GM23338 (cell line): ENCODE results near the gene TM6SF1. TPM values are rescaled to one million over a fixed set of nuclear protein-coding genes. Genes with fewer than 3 reads are reported as not detected.

Experiments
- ATAC-seq: fragments of 200-7000 bp; cut with Tn5 transposase; 3 replicates; pipeline ENCODE4 v1.9.1; 2020
- DNase-seq: peaks from one replicate; pipeline ENCODE4 v3.0.0-alpha.2; 2015; ENCODE audit warnings: low spot score
- H2AFZ ChIP-seq: fragments of 200-600 bp; sonication (generic); 2 replicates; pipeline ENCODE4 v1.8.0; 2016; ENCODE audit warnings: antibody characterized with exemption, mild to moderate bottlenecking, moderate library complexity
- H3F3A ChIP-seq: fragments of 200-600 bp; sonication (generic); replicated peaks from 2 replicates; pipeline ENCODE4 v1.8.0; 2017; ENCODE audit warnings: antibody characterized with exemption, mixed run types, low read depth
- H3K27ac ChIP-seq: fragments of 200-600 bp; sonication (generic); 2 replicates; pipeline ENCODE4 v1.6.1; 2016; ENCODE audit warnings: low read depth
- H3K27me3 ChIP-seq: fragments of 200-600 bp; sonication (generic); 2 replicates; pipeline ENCODE4 v1.8.0; 2016; ENCODE audit warnings: mild to moderate bottlenecking, mixed run types, moderate library complexity; ENCODE audit not compliant: insufficient read depth
- H3K36me3 ChIP-seq: fragments of 200-600 bp; sonication (generic); 2 replicates; pipeline ENCODE4 v1.8.0; 2016; ENCODE audit warnings: mild to moderate bottlenecking; ENCODE audit not compliant: insufficient read depth
- H3K4me1 ChIP-seq: fragments of 200-600 bp; sonication (generic); 2 replicates; pipeline ENCODE4 v1.8.0; 2016; ENCODE audit warnings: mild to moderate bottlenecking, moderate library complexity; ENCODE audit not compliant: insufficient read depth
- H3K4me2 ChIP-seq: fragments of 200-600 bp; sonication (generic); 2 replicates; pipeline ENCODE4 v1.7.1; 2017; ENCODE audit warnings: mixed run types
- H3K4me3 ChIP-seq: fragments of 200-600 bp; sonication (generic); 2 replicates; pipeline ENCODE4 v1.6.1; 2016; ENCODE audit warnings: mixed run types
- H3K79me2 ChIP-seq: fragments of 200-600 bp; sonication (generic); replicated peaks from 2 replicates; pipeline ENCODE4 v1.8.0; 2017; ENCODE audit warnings: mild to moderate bottlenecking; ENCODE audit not compliant: insufficient read depth
- H3K9me2 ChIP-seq: fragments of 200-600 bp; sonication (generic); 2 replicates; pipeline ENCODE4 v1.8.0; 2017; ENCODE audit not compliant: insufficient read depth
- H4K20me1 ChIP-seq: fragments of 200-600 bp; sonication (generic); replicated peaks from 2 replicates; pipeline ENCODE4 v1.8.0; 2017; ENCODE audit warnings: mild to moderate bottlenecking; ENCODE audit not compliant: insufficient read depth
- H3K27ac Mint-ChIP-seq: 2 replicates; pipeline ENCODE4 v1.8.0; 2020; ENCODE audit warnings: inconsistent platforms, mild to moderate bottlenecking, moderate library complexity, mixed read lengths
- H3K27me3 Mint-ChIP-seq: 3 replicates; pipeline ENCODE4 v1.8.0; 2022; ENCODE audit warnings: low read depth, mild to moderate bottlenecking, moderate library complexity, mixed read lengths, inconsistent platforms; ENCODE audit not compliant: insufficient read depth, poor library complexity
- H3K36me3 Mint-ChIP-seq: 3 replicates; pipeline ENCODE4 v1.8.0; 2021; ENCODE audit warnings: low read depth, mild to moderate bottlenecking, inconsistent platforms, moderate library complexity, mixed read lengths
- H3K4me1 Mint-ChIP-seq: 3 replicates; pipeline ENCODE4 v1.8.0; 2020; ENCODE audit warnings: mild to moderate bottlenecking, inconsistent platforms, mixed read lengths
- H3K4me3 Mint-ChIP-seq: 3 replicates; pipeline ENCODE4 v1.8.0; 2021; ENCODE audit warnings: moderate library complexity, mild to moderate bottlenecking, inconsistent platforms, mixed read lengths
- H3K9me3 Mint-ChIP-seq: 3 replicates; pipeline ENCODE4 v1.8.0; 2020; ENCODE audit warnings: moderate library complexity, mild to moderate bottlenecking, inconsistent platforms, mixed read lengths
- CREB1 ChIP-seq: fragments of 250-450 bp; sonication (Bioruptor Pico); IDR thresholded peaks from 2 replicates; pipeline ENCODE4 v1.5.0; 2020; ENCODE audit warnings: low read depth, mild to moderate bottlenecking, moderate library complexity
- CTCF ChIP-seq, 2 experiments: fragments of 200-600 bp in 1 of 2; sonication (generic) in 1 of 2; conservative IDR thresholded peaks; 2 replicates each; pipeline versions ENCODE4 v1.5.1 to v1.6.1; 2016 to 2017; ENCODE audit warnings: antibody characterized with exemption in 2 of 2, low read depth in 2 of 2, mild to moderate bottlenecking in 2 of 2, moderate library complexity in 1 of 2
- ETS1 ChIP-seq: IDR thresholded peaks from 2 replicates; pipeline ENCODE4 v1.6.1; 2016; ENCODE audit warnings: antibody characterized with exemption
- EZH2 ChIP-seq: fragments of 200-600 bp; sonication (generic); IDR thresholded peaks from one replicate; pipeline ENCODE4 v1.8.0; 2017; ENCODE audit warnings: antibody characterized with exemption, mild to moderate bottlenecking, low read depth; ENCODE audit not compliant: unreplicated experiment
- EZH2phosphoT487 ChIP-seq: fragments of 200-600 bp; sonication (generic); IDR thresholded peaks from one replicate; pipeline ENCODE4 v1.8.1; 2018; ENCODE audit warnings: antibody characterized with exemption; ENCODE audit not compliant: unreplicated experiment
- JUNB ChIP-seq: IDR thresholded peaks from one replicate; pipeline ENCODE4 v1.6.1; 2016; ENCODE audit warnings: antibody characterized with exemption; ENCODE audit not compliant: unreplicated experiment
- NANOG ChIP-seq: IDR thresholded peaks from 2 replicates; pipeline ENCODE4 v1.6.1; 2016; ENCODE audit warnings: antibody characterized with exemption, borderline replicate concordance
- POLR2AphosphoS5 ChIP-seq: IDR thresholded peaks from 2 replicates; pipeline ENCODE4 v1.6.1; 2016; ENCODE audit warnings: antibody characterized with exemption, low read depth
- REST ChIP-seq: IDR thresholded peaks from one replicate; pipeline ENCODE4 v1.6.1; 2018; ENCODE audit warnings: antibody characterized with exemption; ENCODE audit not compliant: unreplicated experiment
- STAT1 ChIP-seq: IDR thresholded peaks from one replicate; pipeline ENCODE4 v1.6.1; 2016; ENCODE audit warnings: antibody characterized with exemption; ENCODE audit not compliant: unreplicated experiment
- ZNF114 ChIP-seq: fragments of 250-450 bp; sonication (Bioruptor Pico); IDR thresholded peaks from 2 replicates; pipeline ENCODE4 v1.5.0; 2020; ENCODE audit warnings: mild to moderate bottlenecking, moderate library complexity
- ZNF331 ChIP-seq: fragments of 250-450 bp; sonication (Bioruptor Pico); IDR thresholded peaks from 2 replicates; pipeline ENCODE4 v1.5.0; 2020; ENCODE audit warnings: low read depth, mild to moderate bottlenecking, moderate library complexity
- ZNF462 ChIP-seq: fragments of 250-450 bp; sonication (Bioruptor Pico); IDR thresholded peaks from 2 replicates; pipeline ENCODE4 v1.5.0; 2020; ENCODE audit warnings: mild to moderate bottlenecking, moderate library complexity
- polyA plus RNA-seq: library from polyadenylated mRNA; unstranded; fragments of >200 nt; fragmentation: Nextera tagmentation; extraction: Ambion mirVana; gene quantifications from 2 replicates; pipeline ENCODE4 v1.2.1, GENCODE V29; 2016
- total RNA-seq: library from RNA; depleted of rRNA; stranded (reverse); fragments of >200 nt; shearing (Covaris generic); gene quantifications from 2 replicates; pipeline ENCODE4 v1.2.3, GENCODE V29; 2014

Gene TM6SF1
- total and polyA plus RNA-seq, 2 experiments from 2014 or later: 0.80 to 1.5 TPM

GRCh38 chr15:83099290-83099689 is 8.2 kb upstream of the TM6SF1 start:
- Histone ChIP-seq H3K4me2 (no peak overlapping the region), H3K27ac (no peak overlapping the region), H3K79me2 (no peaks in the 10 kb centered on the region), H3K9me2 (no peaks in the 10 kb centered on the region), H3K36me3 (no peaks in the 10 kb centered on the region), H3K4me1 (no peaks in the 10 kb centered on the region), H2AFZ (no peak overlapping the region), H3F3A (no peaks in the 10 kb centered on the region), H4K20me1 (no peaks in the 10 kb centered on the region), H3K27me3 (no peaks in the 10 kb centered on the region), H3K4me3 (no peak overlapping the region)
- ATAC-seq (no peak), DNase-seq (no peak)
- Mint-ChIP-seq H3K27ac (no peak overlapping the region), H3K4me3 (no peak overlapping the region), H3K9me3 (no peaks in the 10 kb centered on the region), H3K36me3 (no peaks in the 10 kb centered on the region), H3K4me1 (peaks cover 4% of the 10 kb centered on the region; the same call in 2 of the 3 replicates), H3K27me3 (peaks cover 8% of the 10 kb centered on the region)
- no peak for TF ChIP-seq ETS1
- TF ChIP-seq JUNB: no peak
- no peak for TF ChIP-seq ZNF114 (CRISPR knock-in tag)
- TF ChIP-seq POLR2AphosphoS5: no peak
- TF ChIP-seq CTCF (conservative IDR thresholded peaks at IDR 0.05; ENCODE audit: low read depth in 2 of 2): no peak
- no peak for TF ChIP-seq ZNF462
- no peak for TF ChIP-seq NANOG
- TF ChIP-seq EZH2phosphoT487: no peak
- no peak for TF ChIP-seq EZH2
- no peak for TF ChIP-seq CREB1 (CRISPR knock-in tag)
- no peak for TF ChIP-seq STAT1
- TF ChIP-seq REST: no peak
- no peak for TF ChIP-seq ZNF331 (CRISPR knock-in tag)
